ENCODE measurements around the gene WDR37. TPM values are rescaled to one million over a fixed set of nuclear protein-coding genes. Genes with fewer than 3 reads are reported as not detected.

Gene WDR37
- total and polyA plus RNA-seq, 8 donors, result 4.6 to 11.6 (median 8.6) TPM

DNA sequence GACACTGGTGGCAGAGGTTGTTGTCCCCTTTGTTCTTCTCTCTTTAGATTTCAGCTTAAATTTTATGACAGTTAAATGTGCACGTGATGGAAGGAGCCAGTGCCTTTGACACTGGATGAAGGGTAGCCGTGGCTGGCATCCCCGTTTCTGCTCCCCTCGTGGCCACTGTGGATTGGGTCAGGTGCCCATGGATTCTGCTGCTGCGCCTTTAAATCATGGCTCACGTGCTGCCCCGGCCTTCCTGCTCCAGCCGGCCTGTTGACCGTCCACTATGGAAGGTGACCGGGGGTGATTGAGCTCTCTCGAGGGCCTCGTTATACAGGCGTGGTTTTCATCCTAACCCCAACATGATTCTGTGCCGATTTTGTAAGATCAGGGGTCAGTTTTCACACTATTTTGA, 34.5 kb downstream of the WDR37 start:
- DNase-seq (peak in 1 of 6 donors; percentile 30), ATAC-seq (no peak), FAIRE-seq (no peak)
- Histone ChIP-seq H3K27ac (no peak overlapping the region), H3K36me3 (peaks cover 5 to 37% (median 19%) of the 10 kb centered on the region in 3 donors), H3K4me3 (no peak overlapping the region), H3K27me3 (no peaks in the 10 kb centered on the region), H3K9me3 (no peaks in the 10 kb centered on the region), H3K4me1 (no peaks in the 10 kb centered on the region)
- WGBS, 2 donors, result 96 to 97% methylated on average over 14 of the region's 14 CpGs
- TF ChIP-seq CTCF (IDR thresholded peaks at IDR 0.05), result no peak
- intact Hi-C loops (cut with DNase I), result no loop called here

DNA sequence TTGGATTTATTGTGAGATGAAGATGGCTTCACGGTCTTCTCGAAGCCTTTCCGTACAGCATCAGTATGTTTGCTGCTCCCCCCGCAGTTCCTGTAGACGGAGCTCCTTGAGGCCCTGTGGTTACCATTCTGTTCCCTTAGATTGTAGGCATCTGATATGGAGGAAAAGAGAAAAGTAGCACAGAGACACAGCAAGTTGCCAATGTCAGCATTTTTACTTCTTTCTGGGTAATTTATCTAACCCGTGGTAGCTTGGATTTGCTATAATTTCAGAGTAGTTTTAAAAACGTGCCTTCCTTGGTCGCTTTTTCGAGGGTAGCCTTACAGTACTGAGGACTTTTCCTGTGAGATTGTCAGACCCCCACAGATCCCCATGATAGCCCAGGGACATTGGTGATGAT, 37.5 kb downstream of the WDR37 start:
- Histone ChIP-seq H3K4me3 (no peak overlapping the region), H3K9me3 (no peaks in the 10 kb centered on the region), H3K4me1 (no peaks in the 10 kb centered on the region), H3K36me3 (peaks cover 0 to 47% (median 8%) of the 10 kb centered on the region in 3 donors), H3K27ac (no peak overlapping the region), H3K27me3 (no peaks in the 10 kb centered on the region)
- TF ChIP-seq CTCF (IDR thresholded peaks at IDR 0.05), result no peak
- FAIRE-seq, result no peak
- no peak for ATAC-seq
- WGBS, 2 donors, result 90 to 92% methylated on average over 9 of the region's 9 CpGs
- intact Hi-C loops (cut with DNase I), result no loop called here
- DNase-seq, result no peak

GRCh38 chr10:1094112-1095057, 38.2 kb downstream of the WDR37 start:
- intact Hi-C loops (cut with DNase I), result no loop called here
- DNase-seq, result peak in 1 of 6 donors; percentile 8

DNA sequence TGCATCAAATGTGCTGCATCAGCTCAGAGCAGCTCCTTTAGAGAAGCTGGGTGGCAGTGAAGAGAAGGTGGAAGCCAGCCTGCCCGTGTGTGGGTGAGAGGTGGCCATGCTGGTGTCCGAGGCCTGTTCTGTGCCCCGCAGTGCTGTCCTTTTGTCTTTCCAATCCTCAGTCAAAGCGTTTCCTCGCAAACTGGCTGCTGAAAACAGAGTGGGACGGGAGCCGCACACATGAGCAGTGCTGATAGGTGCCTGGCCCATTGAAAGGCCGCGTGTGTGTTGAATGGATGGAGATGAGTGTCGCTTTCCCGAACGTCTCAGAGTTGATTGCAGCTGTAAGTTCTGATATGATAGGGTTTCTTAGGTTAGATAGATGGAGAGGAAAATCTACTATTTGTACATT, 39.3 kb downstream of the WDR37 start:
- peak in 1 of 6 donors; percentile 31 for DNase-seq
- FAIRE-seq, result no peak
- H3K36me3 ChIP-seq, result peaks cover 0 to 37% (median 8%) of the 10 kb centered on the region in 3 donors

More at GRCh38 chr10:1094112-1095057, 38.2 kb downstream of the WDR37 start:
- peaks cover 0 to 42% (median 8%) of the 10 kb centered on the region in 3 donors for H3K36me3 ChIP-seq
- TF ChIP-seq CTCF (IDR thresholded peaks at IDR 0.05), result no peak
- H3K4me1 ChIP-seq, result no peaks in the 10 kb centered on the region
- FAIRE-seq, result no peak
- H3K27ac ChIP-seq, result no peak overlapping the region
- WGBS, 2 donors, result 95 to 98% methylated on average over 15 of the region's 15 CpGs
- no peaks in the 10 kb centered on the region for H3K27me3 ChIP-seq
- no peaks in the 10 kb centered on the region for H3K9me3 ChIP-seq
- no peak overlapping the region for H3K4me3 ChIP-seq
- ATAC-seq, result no peak

More for the DNA sequence above, 39.3 kb downstream of the WDR37 start:
- 88 to 91% methylated on average over 12 of the region's 12 CpGs for WGBS, 2 donors
- no peak for TF ChIP-seq CTCF (IDR thresholded peaks at IDR 0.05)
- no peak for ATAC-seq
- intact Hi-C loops (cut with DNase I), result no loop called here
- H3K9me3 ChIP-seq, result no peaks in the 10 kb centered on the region
- H3K4me1 ChIP-seq, result no peaks in the 10 kb centered on the region
- no peak overlapping the region for H3K4me3 ChIP-seq
- no peaks in the 10 kb centered on the region for H3K27me3 ChIP-seq
- H3K27ac ChIP-seq, result no peak overlapping the region

All from pancreas (tissue), 10 donors.